Spleen (tissue), 7 donors: ENCODE data around the gene TAB3.

Experiments used
- CTCF ChIP-seq, 11 experiments: fragments of 200-600 bp in 7 of 11; fragments of 450-650 bp in 4 of 11; sonication (generic) in 4 of 11; IDR thresholded peaks in 8 of 11; conservative IDR thresholded peaks in 3 of 11; 1 replicate in 7 of 11; 2 replicates in 4 of 11; pipeline versions ENCODE4 v1.4.0 to v1.8.0; 2016 to 2021; ENCODE audit warnings: antibody characterized with exemption in 11 of 11, inconsistent platforms in 4 of 11, mild to moderate bottlenecking in 1 of 11
- POLR2A ChIP-seq, 3 donors: fragments of 450-650 bp; IDR thresholded peaks; one replicate each; pipeline ENCODE4 v1.5.1; 2017; ENCODE audit warnings: antibody characterized with exemption in 3 of 3, mild to moderate bottlenecking in 1 of 3
- POLR2AphosphoS5 ChIP-seq, 3 donors: sonication (generic); formaldehyde crosslinking; IDR thresholded peaks; one replicate each; pipeline ENCODE4 v1.5.1; 2017; ENCODE audit warnings: antibody characterized with exemption in 3 of 3
- donor health status: DM: no; HTN: no; CAD: no; lungs with moderate emphysema.
- donor health status: DM: no; HTN: no; CAD: no.
- donor health status: DM: no; HTN: no; CAD: no.

GRCh38 chrX:30881797-30882196 lies 7.3 kb downstream of the TAB3 start:
- TF ChIP-seq POLR2A (IDR thresholded peaks at IDR 0.05): no peak
- TF ChIP-seq CTCF (IDR thresholded peaks at IDR 0.05 in 8 of 11, conservative IDR thresholded peaks at IDR 0.05 in 3 of 11): no peak
- TF ChIP-seq POLR2AphosphoS5 (IDR thresholded peaks at IDR 0.05): no peak
